Stimulated activated CD8-positive, alpha-beta memory T cell treated with anti-CD3 and anti-CD28 coated beads, Interleukin-2, amount 100 ng/mL, for 48 hours (primary cell): ENCODE measurements around the gene KRT4.
A peak's percentile ranks its signal among the peaks of the same experiment; 100 is the strongest.

Experiments used
- DNase-seq, 2 donors: peaks; one replicate each; pipeline ENCODE4 v3.0.0-alpha.2; 2020; ENCODE audit warnings: low read depth in 2 of 2

Gene KRT4

DNA sequence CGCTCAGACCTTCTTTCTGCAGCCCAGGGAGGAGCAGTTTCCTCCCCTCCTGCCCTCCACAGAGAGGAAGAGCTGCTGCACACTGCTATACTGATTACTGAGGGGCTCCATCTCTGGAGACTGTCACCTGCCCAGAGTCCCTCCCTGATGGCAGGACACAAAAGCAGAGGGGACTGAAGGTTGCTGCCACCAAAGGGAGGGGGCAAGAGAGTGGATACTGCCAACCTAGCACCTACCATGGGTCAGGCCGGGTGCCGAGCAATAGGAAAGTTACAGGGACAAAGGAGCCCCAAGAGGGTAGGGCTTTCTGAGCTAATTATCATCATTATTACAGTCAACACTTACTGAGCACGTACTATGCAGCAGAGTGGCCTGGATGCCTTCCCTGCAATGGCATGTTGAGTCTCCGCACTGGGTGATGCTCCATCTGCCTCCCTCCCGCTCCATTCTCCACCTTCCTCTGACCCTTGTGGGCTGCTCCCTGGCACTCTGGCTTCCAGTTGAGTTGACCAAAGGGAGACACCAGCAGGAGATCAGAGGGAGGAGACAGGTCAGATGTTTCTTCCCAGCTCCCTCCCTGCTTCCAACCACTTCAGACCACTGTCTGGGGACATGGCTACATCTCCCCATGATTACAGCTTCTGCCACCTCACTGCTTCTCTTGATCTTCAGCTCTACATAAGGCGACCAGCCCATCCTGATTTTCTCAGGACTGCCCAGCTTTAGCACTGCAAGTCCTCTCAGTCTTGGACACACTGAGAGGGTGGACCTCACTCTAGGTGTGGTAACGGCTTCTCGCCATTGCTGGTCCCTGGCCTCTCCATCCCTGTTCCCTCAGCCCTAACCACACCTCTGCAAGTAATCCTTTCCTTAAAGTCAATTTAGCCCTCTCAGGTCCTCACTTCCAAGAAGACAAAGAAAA, 22.8 kb upstream of the KRT4 start:
- no peak for DNase-seq

DNA sequence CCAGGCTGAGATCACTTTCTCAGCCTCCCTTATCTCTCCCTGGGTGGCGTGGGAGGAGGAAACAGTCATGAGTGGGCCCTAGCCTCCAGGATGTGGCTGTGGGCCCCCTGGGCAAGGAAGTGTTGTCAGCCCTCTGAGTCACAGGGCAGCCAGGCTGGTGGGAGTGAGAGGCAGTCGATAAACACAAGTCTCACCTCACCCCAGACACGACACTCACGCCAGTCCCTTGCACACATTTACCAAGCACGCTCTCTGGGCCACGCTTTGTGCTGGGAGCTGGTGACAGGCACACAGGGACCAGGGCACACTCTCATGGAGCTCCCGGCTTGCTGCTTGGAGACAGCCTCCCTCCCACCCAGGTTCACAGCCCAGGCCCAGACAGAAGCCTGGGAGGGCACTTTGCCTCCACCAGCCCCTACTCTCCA, 22.1 kb upstream of the KRT4 start:
- DNase-seq = peak; percentile 61 to 64

DNA sequence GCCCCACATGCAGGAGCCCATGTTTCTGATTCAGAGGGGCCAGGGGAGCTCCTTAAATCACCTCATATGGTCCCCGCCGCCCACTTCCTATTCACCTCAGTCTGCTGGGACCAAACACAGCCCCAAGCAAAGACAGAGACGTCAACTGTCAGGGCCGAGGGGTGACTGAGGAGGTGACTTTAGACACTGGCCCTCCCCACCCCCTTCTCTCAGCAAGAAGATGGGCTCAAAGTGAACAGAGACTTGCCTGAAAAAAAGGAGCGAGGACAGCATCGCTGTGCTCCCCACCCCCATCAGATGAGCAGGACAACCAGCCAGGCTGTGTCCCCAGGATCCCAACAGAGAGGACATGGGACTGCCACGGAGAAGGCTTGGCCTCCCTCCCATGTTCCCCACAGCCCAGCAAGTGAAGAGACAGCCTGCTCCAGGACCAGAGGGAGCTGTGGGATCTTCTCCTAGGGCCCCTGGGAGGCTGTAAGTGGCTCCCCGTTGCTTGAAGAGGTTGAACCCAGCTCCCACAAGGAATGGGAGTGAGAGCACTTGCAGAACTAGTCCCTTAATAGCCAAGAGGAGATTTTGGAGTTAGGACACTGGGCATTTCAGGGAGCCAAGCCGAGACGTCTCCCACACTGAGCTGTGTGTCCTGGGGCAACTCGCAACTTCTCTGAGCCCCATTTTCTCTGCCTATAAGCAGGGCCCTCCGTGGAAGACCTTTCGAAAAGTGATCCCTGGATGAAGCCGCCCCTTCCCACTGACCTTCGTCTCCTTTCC, 21.5 kb upstream of the KRT4 start:
- peak in 1 of 2 donors; percentile 27 for DNase-seq

DNA sequence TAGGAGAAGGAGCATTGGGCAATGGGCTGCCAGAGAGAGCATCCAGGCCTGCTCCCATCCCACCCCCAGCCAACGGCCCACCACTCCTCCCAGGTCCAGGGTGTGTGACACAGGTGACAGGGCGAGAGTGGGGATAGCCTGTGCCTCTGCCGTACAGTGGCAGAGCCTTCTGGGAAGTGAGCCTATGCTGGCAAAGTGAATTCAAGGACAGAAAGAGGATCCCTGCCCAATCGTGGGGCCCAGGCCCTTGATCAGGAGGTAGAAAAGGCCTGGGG, 20.7 kb upstream of the KRT4 start:
- DNase-seq = no peak

DNA sequence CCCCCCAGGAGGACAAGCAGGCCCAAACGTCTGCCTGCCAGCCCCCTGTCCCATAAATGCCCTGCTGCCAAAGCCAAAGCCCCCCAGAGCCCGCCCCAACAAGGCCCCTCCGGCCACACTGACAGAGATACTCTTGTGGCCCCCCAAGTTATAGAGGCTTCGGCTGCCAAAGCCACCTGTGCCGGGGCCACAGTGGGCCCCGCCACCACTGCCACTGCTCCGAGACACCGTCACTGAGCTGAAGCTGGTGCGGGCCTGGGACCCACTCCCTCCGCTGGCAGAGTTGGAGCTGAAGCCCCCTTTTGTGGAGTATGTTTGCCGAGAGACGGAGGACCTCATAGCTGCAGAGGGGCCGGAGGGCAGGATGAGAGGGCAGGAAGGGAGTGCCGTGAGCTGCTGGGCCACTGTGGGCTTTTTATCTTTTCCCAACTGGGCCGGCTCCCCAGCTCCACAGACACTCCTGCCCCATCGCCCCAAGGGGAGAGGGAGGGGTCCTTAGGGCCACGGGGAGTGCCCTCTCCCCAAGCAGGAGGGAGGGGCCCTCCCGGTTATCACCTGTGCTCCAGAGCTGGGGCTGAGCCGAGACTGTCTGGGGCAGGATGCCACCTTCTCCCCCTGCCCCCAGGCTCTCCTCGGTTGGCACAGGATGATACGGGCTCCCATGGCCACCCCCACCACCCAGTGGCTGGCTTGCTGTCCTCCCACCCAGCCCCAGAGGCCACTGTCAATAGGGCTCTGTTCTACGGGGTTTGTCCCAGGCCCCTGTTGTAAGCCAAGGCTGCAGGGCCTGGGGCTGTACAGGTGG, 20.2 kb upstream of the KRT4 start, which contains the start of gene KRT79:
TSS of gene KRT79 (minus strand) at position 390 of the 805 bp plus-strand sequence. CDS start at position 339, 51 bp downstream.
- no peak for DNase-seq

DNA sequence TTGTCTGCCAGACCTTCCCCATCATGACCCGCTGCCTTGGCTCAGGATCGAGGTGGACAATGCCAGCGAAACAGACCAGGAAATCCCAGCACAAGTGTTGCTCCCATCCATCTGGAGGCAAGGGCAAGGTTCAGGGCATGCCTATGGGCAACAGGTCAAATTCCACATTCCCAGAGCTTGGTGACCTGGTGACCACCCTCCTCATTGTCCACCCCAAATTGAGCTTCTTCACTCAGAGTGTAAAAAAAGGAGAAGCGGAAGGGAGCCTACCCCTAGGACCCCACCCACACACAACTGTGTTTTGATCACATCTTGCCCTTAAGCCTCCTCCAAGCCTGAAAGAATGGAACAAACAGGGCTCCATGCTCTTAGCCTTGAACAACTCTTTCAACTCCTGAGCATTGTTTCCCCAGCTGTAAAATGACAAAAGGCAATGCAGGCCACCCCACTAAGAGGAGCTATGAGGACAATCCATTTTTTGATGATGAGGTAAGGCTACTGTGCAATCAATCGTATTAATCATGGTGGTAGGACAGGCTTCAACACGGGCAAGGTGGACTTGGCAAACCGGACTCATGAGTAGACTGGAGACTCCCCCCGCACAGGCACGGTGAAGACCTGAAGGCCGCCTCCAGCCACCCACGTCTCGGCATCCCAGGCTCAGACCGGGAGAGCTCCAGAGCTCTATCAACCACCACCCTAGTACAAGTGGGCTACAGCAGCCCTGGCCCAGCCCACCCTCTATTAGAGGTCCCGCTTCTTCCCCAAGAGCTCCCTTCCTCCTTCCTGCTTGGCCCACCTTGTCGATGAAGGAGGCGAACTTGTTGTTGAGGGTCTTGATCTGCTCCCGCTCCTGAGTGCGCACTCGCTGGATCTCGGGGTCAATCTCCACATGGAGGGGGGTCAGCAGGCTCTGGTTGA, 19.3 kb upstream of the KRT4 start:
- no peak for DNase-seq

DNA sequence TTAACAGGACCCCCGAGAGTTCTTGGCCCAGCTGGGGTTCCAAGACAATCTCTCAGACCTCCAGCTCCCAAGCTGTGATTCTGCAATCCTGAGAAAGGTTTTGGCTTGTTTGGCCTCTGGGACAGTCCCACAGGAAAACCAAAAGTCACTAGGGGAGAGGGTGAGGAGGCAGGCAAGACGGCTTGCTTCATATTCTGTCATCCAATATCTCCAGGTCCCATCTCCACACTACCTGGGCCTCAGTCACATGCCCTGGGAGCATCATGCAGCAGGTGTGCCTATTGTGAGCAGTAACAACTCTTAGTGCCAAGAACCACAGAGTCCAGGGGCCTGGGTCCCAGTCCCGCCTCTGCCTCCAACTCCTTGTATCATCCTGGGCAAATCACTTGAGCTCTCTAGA, 18.5 kb upstream of the KRT4 start:
- no peak for DNase-seq

DNA sequence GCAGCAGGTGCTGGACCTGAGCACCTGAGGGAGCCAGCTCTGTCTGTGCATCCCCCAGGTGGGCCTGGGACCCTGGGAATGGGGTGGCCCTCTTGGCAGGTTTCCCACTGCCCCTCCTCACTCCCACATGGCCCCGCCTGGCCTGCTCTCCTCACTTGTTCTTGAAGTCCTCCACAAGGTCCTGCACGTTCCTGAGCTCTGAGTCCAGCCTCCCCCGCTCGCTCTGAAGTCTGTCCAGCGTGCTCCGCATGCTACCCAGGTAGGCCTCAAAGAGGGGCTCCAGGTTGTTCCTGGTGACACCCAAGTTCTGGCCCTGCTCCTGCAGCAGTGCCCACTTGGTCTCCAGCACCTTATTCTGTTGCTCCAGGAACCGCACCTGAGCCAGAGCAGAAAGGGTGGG, 17.3 kb upstream of the KRT4 start:
- no peak for DNase-seq

DNA sequence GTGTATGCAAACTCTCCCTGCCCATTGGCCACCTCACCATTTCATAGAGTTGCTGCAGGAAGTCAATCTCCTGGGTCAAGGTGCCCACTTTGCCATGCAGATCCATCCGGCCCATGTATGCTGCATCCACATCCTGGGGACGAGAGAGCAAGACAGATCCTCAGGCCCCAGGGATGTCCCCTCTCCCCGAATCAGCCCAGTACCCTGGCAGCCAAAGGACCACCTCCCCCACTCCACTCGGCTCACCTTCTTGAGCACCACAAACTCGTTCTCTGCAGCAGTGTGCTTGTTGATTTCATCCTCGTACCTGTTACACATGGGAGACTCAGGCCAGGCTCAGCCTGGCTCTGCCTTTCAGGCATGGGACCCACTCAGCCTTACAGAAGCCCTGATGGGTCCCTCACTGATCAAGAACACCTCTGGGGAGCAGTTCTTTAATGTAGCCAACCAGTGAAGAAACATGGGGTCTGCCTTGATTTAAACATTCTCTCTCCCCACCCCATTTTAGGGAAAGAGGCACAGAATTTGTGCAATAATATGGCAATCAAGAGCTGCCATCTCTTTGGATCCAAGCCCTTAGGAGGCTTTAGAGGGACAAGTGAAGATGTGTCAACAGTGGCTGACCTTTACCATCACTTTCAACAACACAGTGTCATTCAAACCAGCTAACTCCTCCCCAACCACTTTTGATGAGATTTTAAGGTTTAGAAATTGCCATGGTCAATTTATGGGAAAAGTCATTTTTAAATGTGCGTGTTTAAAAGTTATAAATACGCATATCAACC, 16.3 kb upstream of the KRT4 start:
- DNase-seq = no peak

DNA sequence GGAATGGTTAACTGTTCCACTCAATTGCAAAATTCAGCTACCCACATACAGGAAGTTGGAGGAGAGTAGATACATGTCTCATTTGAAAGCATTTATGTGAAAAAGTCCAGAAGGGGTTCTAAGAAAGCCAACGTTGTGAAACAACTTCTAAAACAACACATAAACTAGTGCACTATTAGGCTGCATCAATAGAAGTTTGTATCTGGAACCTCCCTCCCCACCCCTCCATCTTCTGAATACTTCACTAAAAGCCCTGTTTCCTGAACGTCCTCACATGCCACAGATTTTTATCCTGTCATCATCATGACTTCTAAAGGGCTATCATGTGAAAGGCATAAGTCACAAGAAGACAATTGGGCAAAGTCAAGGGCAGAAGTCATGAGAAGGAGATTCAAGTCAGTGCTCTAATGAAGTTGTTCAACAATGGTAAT, 14.7 kb upstream of the KRT4 start:
- no peak for DNase-seq

DNA sequence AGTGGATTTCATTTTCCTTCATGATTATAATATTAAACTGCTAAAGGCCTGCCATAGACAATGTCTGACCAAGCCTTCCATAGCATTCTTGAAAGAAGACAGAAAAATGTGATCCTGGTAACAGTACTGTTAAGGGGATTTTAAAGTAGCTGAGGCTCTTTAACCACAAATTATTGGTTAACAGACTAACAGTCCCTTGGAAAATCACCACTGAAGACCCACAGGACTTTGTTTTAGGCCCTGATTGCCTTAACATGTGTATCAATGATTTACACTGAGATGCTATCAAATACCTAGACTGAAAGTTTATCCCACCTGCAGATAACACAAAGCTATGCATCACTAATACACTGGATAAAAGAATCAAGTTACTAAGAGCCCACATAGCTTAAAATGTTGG, 14.2 kb upstream of the KRT4 start:
- no peak for DNase-seq

DNA sequence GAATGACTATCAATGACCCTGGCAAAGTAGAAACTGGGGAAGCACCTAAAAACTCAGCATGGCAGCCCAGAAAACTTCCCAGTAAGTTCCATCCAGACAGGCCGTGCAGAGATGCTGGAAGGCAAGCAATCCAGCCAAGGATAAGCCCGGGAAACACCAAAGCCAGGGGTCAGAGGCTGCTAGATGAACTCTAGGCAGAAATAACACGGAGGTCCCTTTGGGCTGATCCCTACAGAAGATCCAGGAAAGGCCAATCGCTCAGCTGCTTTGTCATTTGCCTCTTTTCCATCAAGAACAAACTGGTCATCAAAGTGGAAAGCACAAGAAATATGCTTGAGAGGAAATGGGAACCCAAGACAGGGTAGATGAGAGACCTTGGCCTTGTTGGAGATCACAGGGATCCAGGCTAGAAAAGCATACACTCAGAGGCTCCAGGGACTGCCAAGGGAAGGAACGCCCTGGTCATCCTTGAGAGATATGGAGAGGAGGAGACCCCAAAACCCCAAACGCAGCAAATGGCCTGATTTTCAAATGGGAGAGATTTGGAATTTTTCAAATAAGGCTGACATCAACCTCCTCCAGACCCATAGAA, 13.7 kb upstream of the KRT4 start:
- DNase-seq = no peak

DNA sequence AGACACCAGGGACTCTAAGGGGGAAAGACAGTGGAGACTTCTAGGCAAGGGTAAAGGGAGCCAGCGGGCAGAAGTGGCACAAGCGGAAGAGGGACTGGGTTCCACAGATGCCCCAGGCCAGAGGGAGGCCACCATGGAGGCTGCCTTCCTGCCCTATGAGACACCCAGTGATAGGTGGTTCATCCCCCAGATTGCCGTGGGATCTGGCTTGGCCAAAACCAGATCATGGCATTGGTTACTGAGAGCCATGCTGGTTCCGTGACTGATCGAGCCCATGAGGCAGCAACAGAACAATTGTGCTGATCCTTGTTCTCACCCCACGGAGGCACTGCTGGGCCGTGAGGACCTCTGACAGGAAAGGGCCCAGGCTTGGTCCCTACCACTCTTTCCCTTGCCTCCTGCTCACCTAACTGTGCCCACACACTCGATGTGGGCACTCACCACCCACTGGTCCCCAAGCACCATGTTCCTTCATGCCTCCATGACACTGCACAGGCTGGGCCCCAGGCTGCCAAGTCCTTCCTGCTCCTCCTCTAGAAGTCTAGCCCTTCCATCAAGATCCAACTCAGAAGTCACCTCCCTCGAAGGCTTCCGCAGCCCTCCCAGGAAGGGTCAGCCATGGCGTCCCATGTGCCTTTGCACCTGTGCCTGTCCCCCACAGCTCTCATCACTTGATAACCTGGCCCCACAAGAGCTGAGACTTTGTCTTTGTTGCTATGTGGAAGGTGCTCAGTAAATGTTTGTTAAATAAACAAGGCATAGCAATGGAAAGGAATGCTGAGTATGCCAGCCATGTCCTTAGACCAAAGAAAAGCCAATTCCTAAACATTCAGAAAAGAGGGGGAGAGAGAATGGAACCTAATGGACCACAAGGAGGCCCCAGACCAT, 12.9 kb upstream of the KRT4 start:
- no peak for DNase-seq

DNA sequence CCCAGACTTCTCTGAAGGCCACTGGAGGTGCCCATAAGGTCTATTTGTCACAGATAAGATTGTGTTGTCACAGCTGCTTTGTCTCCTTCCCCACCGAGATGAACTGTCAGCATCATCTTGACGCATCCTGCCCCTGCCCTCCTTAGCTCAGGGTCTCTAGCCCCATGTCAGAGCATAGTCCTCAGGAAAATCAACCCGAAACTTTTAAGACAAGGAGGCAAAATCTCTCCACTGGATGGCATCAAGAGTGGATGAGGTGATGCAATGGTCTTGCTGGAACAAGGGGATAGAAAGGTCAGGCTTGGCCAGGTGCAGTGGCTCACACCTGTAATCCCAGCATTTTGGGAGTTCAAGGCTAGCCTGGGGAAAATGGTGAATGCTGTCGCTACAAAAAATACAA, 12.0 kb upstream of the KRT4 start:
- DNase-seq = no peak

DNA sequence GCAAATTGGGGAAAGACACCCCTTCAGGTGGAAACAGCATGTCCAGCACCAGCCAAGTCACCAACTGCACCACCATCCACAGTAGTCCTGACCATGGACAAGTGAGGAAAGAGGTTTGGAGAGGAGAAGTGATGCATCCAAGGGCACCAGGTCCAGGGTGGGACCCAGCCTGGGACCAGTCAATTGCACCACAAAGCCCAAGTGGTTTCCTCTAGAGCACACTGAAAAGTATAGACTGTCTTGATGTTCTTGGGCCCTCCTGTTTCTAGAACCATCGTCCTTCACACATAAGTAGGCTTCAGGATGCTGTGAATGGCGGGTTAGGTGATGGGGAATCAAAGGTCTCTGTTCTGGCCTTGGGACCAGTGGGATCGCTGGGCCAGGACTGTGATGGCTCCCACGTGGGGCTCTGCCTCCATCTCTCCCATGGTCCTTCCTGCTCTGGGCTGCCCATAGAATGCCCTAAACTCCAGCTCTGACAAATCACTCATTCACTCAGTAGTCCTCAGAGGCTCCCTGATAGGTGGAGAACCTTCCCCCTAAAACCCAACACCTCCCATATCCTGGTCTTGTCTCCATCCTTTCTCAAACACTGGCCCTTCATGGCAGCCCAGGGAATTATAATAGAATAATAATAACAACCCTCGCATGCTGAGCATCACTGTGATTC, 11.0 kb upstream of the KRT4 start:
- no peak for DNase-seq

DNA sequence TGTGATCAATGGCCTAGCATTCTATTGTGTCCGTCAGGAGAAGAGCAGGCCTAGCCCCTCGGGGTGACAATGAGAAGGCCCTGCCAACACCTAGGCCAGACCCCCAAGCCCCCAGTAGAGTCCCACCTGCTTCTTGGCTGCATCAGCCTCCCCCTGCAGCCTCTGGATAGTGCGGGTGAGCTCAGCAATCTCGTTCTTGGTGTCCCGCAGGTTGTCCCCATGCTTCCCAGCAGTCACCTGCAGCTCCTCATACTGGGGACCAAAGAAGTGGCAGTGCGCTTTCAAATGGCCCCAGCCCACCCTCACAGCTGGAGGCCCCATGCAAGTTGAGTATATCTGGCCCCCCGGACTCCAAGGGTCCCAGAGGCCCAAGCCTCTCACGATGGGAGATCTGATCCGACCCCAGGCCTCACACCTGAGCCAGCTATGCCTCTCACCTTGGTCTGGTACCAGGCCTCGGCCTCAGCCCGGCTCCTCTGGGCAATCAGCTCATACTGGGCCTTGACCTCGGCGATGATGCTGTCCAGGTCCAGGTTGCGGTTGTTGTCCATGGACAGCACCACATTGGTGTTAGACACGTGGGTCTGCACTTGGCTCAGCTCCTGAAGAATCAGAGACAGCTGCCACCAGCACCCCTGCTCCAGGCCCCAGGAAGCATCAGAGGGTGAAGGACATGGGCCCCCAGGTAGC, 10.0 kb upstream of the KRT4 start:
- no peak for DNase-seq

DNA sequence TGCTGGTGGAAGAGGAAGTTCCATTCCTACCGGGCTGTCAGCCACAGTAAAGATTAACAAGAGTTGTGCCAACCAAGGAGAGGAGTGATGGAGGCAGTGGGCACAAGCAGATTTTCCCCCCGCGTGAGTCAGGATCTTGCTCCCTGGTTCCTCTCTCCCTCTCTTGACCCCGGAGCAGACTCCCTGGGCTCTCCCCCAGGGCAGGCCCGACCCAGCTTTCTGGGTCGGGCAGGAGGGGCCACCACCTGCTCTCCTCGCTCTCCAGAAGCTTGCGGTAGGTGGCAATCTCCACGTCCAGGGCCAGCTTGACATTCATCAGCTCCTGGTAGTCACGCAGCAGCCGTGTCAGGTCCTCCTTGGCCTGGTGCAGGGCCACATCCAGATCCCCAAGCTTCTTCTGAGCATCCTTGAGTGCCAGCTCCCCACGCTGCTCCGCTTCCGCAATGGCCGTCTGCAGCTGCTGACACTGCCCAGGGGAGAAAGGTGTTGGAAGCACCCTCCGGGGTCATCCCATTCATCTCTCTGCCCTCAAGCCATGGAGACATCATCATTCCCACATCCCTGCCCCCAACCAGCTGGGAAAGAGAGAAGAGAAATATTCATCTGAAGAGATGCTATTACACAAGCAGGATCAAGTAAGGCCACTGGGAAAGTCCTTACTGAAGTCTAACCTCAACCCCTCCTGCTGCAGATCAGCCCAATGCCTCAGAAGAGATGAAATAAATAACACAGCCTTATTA, 9.0 kb upstream of the KRT4 start:
- no peak for DNase-seq
